GM10266 (cell line): Measurements from ENCODE around the gene SF3A1.

Experiments
- DNase-seq: peaks from one replicate; pipeline ENCODE4 v3.0.0; 2012; ENCODE audit errors: extremely low spot score
- TF ChIP-seq, protein P1 (sequence below): IDR thresholded peaks from 2 replicates; pipeline ENCODE4 v1.5.1; 2012; ENCODE audit warnings: mild to moderate bottlenecking, low read depth; ENCODE audit not compliant: control insufficient read depth, insufficient read depth; ENCODE audit errors: missing control alignments

Gene SF3A1

DNA sequence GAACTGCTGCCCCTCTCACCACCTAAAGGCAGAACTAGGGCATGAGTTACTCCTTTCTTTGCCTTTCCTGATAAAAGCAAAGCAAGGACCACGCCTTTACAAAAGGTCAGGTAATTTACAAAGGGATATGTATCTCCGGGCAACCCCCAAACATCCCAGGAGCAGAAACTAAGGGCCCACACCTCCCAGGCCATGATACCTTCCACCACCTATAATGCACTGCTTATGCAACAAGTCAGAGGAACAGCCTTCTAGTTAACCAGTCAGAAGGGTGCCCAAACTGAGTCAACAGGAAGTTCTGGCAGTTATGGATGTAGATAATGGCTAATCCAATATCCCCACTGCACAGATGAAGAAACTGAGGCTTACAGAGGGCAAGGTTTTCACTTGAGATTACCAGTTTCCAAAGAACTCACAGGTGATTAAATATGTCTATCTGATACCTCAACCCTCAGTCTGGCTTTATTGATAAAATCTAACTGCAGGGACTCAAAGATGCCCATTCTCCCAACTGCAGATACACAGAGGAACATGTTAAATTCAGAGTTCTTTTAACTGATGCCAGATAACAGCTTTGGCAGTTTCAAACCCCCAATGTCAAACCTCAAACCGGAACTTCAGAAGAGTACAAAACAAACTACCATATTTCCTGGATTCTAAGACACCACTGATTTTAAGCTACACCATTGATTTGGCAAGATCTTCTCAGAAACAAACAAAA is 50.6 kb downstream of the SF3A1 start:
- TF ChIP-seq, protein P1, sequence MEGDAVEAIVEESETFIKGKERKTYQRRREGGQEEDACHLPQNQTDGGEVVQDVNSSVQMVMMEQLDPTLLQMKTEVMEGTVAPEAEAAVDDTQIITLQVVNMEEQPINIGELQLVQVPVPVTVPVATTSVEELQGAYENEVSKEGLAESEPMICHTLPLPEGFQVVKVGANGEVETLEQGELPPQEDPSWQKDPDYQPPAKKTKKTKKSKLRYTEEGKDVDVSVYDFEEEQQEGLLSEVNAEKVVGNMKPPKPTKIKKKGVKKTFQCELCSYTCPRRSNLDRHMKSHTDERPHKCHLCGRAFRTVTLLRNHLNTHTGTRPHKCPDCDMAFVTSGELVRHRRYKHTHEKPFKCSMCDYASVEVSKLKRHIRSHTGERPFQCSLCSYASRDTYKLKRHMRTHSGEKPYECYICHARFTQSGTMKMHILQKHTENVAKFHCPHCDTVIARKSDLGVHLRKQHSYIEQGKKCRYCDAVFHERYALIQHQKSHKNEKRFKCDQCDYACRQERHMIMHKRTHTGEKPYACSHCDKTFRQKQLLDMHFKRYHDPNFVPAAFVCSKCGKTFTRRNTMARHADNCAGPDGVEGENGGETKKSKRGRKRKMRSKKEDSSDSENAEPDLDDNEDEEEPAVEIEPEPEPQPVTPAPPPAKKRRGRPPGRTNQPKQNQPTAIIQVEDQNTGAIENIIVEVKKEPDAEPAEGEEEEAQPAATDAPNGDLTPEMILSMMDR = no peak
- no peak for DNase-seq

DNA sequence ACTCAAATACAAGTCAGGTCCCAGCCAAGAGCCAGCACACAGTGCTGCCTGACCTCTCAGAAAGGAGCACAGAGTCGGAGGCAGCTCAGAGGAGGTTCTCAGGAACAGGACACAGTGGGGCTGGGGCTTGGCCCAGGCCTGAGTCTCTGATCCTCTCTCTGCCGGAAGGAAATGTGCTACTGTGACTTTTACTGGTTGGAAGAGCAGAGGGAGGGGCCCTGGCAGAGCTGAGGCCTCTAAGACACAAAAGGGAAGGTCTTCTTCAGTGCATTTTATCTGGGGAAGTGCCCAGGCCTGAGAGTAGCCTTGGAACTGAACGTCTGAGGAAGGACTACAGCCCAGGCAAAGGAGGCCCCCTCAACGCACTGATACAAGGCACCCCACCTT is 51.2 kb downstream of the SF3A1 start:
- TF ChIP-seq, protein P1 = no peak
- DNase-seq = peak; percentile 57

DNA sequence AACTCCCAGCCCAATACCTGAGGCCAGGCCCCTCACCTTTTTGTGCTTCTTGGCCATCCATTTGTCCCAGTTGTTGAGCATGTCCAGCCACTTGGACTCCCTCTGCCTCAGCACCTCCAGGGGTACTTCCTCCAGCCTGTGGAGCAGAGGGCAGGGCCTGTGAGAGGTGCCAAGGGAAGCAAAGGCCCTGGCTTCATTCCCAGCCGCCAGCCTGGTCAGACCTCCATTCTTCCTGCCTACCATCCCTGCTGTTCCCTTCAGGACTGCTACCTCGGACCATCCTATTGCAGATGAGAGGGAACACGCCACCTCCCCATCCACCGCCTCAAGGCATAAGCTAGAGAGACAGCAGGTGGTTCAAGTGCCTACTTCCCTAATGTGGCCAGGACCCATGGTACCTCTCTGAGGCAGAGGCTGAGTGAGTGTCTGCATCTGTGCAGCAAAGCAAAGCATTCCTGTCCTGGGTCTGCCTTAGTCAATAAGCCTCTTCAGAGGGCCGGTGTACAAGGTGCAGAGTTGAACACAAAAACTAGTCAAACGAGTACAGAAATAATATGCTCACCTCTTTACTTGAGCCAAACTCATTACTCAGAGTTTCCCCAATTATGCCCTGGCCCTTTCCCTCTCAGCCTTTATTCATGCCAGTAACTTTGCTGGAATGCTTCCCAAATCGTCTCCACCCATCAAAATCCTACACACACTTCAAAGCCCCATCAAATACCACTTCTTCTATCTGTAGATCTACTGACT is 52.0 kb downstream of the SF3A1 start:
- TF ChIP-seq, protein P1 = no peak
- no peak for DNase-seq

DNA sequence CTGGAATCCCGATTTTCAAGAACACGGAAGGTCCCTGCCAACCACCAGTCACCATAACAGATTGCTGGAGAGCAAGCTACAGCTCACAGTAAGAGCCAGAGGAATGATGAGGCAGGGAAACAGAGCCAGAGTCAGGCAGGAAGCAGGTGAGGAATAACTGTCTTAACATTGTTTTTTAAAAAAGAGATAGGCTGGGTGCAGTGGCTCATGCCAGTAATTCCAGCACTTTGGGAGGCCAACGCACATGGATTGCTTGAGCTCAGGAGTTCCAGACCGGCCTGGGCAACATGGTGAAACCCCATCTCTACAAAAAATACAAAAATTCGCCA is 53.9 kb downstream of the SF3A1 start:
- TF ChIP-seq, protein P1 = no peak
- DNase-seq = no peak

DNA sequence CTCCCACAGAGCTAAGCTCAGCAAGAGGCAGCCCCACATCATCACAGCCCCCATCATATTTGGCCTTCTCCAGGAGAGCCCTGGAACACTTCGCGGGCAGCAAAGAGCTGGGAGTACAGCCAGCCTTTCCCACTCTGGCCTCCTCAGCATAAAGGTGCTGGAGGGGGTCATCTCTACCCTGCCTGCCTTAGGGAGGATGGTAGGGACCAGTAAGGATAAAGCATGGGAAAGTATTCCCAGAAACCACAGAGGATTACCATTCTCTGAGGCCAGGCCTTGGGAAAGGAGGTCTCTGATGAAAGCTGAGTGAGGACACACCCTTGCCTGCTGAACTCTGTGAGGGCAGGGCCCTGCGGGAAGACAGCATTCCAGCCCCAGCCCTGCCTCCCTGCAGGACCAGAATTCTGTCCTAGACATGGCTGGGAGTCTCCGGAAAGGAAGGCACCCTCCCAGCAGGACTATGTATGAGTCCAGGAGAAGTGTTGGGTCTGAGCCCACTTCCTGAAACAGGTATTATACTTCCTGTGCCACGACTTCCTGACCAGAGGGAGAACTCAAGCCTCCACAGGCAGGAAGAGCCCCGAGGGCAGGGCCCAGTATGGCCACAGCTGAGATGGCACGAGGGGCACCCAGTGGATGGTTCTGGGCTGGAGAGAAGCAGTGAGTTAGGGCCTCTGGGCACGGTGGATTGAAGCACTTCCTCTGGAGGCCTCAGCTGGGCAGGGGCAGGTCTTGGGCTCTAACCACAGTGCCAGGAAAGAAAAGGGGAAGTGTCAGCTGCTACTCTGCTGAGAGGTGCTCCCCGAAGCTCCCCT is 54.5 kb downstream of the SF3A1 start:
- TF ChIP-seq, protein P1 = no peak
- DNase-seq = no peak

DNA sequence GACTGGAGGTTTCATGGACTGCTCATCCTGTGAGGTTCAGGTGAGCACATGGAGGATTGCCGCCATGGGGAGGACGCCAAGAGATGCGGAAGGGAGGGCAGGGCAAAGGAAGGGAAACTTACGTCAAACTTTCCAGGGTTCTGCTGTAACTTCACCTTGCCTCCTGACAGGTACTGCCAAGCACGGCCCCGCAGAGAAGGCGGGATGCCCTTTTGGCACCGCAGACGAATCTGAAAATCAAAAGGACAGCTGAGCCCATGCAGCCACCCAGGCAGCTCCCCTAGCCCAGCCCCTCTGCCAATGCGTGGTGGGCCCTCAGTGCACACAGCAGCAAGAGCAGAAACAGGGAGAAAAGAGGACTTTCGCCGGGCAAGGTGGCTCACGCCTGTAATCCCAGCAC is 57.4 kb downstream of the SF3A1 start:
- TF ChIP-seq, protein P1 = no peak
- no peak for DNase-seq
